Measurements from ENCODE around the gene EXOC3L1.

Gene EXOC3L1

DNA sequence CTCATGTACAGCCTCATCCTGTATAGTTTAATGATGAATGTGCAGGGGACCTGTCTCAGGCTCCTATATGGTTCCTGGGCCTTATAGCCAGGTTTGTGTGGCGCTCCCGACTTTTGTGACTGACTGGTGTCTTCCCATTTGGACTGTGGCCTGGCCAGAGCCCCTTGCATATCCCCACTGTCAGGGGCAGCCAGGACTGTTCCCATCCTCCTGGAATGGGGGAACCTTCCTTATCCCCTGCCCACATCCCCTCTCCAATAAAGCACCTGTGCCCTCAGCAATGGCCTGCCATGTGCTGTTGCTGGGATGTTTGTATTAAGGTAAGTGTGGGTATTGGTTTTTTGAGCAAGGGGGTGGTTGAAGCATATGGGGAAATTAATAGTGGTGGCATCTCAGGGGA is 41.7 kb downstream of the EXOC3L1 start:
- ChIA-PET POLR2A (interaction anchor here (0.7 kb wide), 1 partner anchor 46 kb away, joined by 3 read pairs; no protein-coding TSS in a partner anchor), CTCF (interaction anchor here (1.0 to 1.3 kb wide), 2 partner anchors 9 to 170 kb away, joined by 4 to 5 read pairs; no protein-coding TSS in a partner anchor)
- no peak for DNase-seq (ENCODE audit: low read depth, low spot score)
- H3K4me3 ChIP-seq (ENCODE audit: low read depth, low read length), result no peak overlapping the region
- TF ChIP-seq, protein P1, sequence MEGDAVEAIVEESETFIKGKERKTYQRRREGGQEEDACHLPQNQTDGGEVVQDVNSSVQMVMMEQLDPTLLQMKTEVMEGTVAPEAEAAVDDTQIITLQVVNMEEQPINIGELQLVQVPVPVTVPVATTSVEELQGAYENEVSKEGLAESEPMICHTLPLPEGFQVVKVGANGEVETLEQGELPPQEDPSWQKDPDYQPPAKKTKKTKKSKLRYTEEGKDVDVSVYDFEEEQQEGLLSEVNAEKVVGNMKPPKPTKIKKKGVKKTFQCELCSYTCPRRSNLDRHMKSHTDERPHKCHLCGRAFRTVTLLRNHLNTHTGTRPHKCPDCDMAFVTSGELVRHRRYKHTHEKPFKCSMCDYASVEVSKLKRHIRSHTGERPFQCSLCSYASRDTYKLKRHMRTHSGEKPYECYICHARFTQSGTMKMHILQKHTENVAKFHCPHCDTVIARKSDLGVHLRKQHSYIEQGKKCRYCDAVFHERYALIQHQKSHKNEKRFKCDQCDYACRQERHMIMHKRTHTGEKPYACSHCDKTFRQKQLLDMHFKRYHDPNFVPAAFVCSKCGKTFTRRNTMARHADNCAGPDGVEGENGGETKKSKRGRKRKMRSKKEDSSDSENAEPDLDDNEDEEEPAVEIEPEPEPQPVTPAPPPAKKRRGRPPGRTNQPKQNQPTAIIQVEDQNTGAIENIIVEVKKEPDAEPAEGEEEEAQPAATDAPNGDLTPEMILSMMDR (IDR thresholded peaks at IDR 0.05; ENCODE audit: insufficient read depth, low read length, missing control alignments), result no peak

DNA sequence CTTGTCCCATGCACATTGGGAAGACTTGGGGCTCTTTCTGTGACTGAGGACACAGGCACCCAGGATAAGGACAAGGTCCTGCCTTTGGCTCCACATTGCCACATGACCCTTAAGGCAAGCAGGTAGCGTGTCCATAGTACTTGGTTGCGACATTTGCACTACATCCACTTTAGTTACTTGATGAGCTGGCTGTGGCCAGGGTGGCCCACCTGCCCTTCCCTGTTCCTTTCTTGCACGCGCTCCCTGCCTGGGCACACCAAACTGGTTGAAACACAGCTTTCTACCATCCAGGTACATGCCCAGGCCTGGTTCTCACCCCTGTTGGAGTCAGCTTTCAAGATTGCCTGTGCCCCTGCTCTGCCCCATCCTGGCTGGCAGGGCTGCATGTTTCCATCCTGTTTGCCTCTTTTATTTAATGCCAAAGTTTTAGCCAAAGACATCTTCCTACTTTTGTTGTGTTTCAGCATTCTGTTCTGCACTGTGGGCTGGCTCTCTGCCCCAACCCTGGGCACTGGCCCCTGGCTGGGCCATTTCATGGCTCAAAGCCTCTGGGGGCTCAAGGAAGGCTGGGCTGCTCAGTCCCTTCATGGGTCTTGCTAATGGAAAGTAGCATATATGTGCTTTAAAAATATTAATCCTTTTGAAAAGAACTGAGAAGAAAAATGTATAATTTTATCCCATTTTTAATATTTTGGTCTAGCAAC is 42.3 kb downstream of the EXOC3L1 start:
- no peak overlapping the region for H3K4me3 ChIP-seq (ENCODE audit: low read depth, low read length)
- CTCF ChIA-PET, result interaction anchor here (0.6 kb wide), 1 partner anchor 16 kb away, joined by 3 read pairs; no protein-coding TSS in a partner anchor
- TF ChIP-seq, protein P1 (IDR thresholded peaks at IDR 0.05; ENCODE audit: insufficient read depth, low read length, missing control alignments), result no peak
- no peak for DNase-seq (ENCODE audit: low read depth, low spot score)
- POLR2A ChIA-PET, result no interaction called here

DNA sequence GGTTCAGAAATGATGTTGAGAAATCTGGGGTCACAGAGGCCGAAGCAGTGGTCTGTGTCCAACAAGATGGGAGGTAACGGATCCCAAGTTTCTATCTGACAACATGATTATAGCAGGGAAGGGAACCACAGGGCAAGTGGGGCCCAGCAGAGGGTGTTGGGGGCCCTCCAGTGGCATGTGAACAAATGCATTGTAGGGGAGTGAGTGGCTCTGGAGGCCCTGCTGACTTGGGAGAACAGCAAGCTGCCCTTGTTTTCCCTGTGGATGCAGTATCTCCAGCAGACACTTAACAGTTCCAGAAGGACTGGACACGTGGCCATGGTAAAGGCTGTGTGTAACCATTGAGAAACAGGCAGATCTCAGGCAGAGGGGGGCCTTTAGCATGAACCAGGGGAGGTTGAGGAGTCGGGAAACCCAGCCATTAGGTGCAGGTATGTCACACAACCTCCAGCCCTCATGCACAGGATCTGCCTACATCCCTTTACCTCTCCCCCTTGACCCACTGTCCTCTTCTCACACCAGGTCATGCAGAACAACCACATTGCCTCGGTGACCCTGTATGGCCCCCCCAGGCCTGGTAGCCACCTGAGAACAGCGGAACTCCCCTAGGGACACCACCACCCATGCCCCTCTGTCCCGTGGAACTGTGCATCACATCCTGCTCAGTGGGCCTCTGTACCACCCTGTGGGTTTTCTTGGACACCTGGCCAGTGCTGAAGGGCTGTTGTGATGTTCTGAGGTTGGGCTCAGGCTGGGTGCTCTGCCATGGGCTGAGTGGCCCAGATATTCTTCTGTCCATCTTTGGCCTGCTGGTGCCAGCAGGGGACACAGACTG is 43.2 kb downstream of the EXOC3L1 start:
- H3K4me3 ChIP-seq (ENCODE audit: low read depth, low read length), result no peak overlapping the region
- TF ChIP-seq, protein P1 (IDR thresholded peaks at IDR 0.05; ENCODE audit: insufficient read depth, low read length, missing control alignments), result no peak
- ChIA-PET POLR2A (no interaction called here), CTCF (interaction anchor here (0.6 to 9.3 kb wide), 3 partner anchors 9 to 15 kb away, joined by 3 to 91 read pairs (median 3); no protein-coding TSS in a partner anchor)
- DNase-seq (ENCODE audit: low read depth, low spot score), result no peak

DNA sequence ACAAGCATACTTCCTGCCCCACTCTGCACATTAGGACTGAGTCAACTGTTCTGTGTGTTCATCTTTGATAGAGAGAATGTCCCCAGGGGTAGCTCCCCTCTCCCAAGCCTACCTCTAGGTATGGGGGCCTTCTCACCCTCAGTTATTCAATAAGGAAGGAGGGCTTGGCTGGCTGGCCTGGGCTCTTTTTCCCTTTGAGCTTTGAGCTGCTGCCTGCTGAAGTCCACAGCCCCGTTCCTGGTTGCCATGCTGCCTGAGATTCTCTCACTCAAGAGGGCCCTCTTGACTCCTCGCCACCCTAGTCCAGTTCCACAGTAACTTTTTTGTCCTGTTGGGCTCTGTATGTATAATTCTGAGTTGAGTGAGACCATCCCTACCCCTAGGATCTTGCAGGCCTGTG is 44.2 kb downstream of the EXOC3L1 start:
- H3K4me3 ChIP-seq (ENCODE audit: low read depth, low read length), result no peak overlapping the region
- ChIA-PET POLR2A (no interaction called here), CTCF (interaction anchor here (0.8 to 9.3 kb wide), 6 partner anchors 10 to 185 kb away, joined by 3 to 91 read pairs (median 4); partner anchors contain the start of gene CES3)
- TF ChIP-seq, protein P1 (IDR thresholded peaks at IDR 0.05; ENCODE audit: insufficient read depth, low read length, missing control alignments), result no peak
- DNase-seq (ENCODE audit: low read depth, low spot score), result no peak

DNA sequence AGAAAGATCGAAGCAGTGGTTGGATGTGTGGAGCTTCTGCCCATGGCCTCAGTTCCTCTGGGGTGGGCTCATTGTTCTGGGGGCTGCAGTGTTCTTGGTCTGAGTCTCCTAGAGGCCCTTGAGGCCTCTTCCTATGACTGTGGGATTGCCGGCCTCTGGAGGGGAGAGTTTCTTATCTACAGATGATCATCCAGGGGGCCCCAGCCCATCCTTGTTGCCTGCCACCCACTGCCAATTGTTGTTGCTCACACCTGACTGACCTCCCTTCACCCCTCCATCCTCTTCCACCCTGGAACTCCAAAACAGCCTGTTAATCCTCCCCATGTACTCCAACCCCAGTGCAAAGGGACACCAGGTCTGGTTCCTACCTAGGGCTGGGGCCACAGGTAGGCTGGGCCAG is 45.0 kb downstream of the EXOC3L1 start:
- DNase-seq (ENCODE audit: low read depth, low spot score), result no peak
- no peak overlapping the region for H3K4me3 ChIP-seq (ENCODE audit: low read depth, low read length)
- TF ChIP-seq, protein P1 (IDR thresholded peaks at IDR 0.05; ENCODE audit: insufficient read depth, low read length, missing control alignments), result no peak
- ChIA-PET CTCF (interaction anchor here (1.0 to 9.3 kb wide), 5 partner anchors 11 to 184 kb away, joined by 3 to 91 read pairs (median 6); partner anchors contain the start of gene CES3), POLR2A (no interaction called here)

DNA sequence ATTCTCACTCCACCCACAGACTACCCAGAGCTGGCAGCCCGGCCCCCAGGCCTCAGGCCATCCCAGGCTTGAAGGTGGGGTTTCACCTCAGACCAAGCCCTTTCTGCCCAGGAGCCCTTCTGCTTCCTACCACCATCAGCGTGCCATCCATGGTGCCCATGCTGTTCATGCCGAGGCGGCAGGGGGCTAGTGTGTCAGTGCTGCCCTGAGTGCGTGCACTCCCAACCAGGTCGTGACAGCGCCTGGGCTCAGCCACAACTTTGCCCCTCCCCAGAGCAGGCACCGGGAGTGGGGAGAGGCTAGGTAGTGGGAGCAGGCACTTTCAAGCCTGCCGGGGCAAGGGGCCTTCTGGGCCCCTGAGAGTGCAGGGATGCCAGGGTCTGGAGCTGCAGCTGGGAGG is 47.6 kb downstream of the EXOC3L1 start:
- no peak for DNase-seq (ENCODE audit: low read depth, low spot score)
- TF ChIP-seq, protein P1 (IDR thresholded peaks at IDR 0.05; ENCODE audit: insufficient read depth, low read length, missing control alignments), result no peak
- CTCF ChIA-PET, result interaction anchor here (0.8 to 9.3 kb wide), 4 partner anchors 14 to 188 kb away, joined by 3 to 91 read pairs (median 8); no protein-coding TSS in a partner anchor
- H3K4me3 ChIP-seq (ENCODE audit: low read depth, low read length), result no peak overlapping the region
- POLR2A ChIA-PET, result interaction anchor here (1.2 kb wide), 1 partner anchor 8 kb away, joined by 4 read pairs; the partner anchor contains the start of gene B3GNT9

Measured in AG04449 (cell line).